Right kidney (tissue), 1 donor: Measurements from ENCODE around the gene STIM1.
A peak's percentile ranks its signal among the peaks of the same experiment; 100 is the strongest.

ENCODE experiments used
- DNase-seq: peaks from one replicate; pipeline ENCODE4 v3.0.0-alpha.2; 2016

The STIM1 gene

GRCh38 chr11:3827434-3828186 is 27.9 kb upstream of the STIM1 start:
- no peak for DNase-seq

DNA sequence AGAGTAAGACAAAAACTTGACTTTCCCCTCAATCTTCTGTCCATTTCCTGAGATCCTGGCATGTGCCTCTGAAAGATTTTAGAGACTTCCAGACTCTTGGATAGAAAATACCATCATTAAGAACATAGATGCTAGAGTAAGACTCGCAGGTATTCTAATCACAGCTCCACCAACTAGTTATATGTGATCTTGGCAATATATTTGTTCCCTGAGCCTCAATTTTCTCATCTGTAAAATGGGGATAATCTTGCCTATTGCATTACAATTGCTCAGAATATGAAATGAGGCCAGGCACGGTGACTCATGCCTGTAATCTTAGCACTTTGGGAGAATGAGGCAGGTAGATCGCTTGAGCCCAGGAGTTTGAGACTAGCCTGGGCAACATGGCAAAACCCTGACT is 25.4 kb upstream of the STIM1 start:
- no peak for DNase-seq

- DNase-seq: no peak
Measured at GRCh38 chr11:3830730-3831129, 24.7 kb upstream of the STIM1 start.

- no peak for DNase-seq
Measured at GRCh38 chr11:3831378-3832239, 23.9 kb upstream of the STIM1 start.

DNA sequence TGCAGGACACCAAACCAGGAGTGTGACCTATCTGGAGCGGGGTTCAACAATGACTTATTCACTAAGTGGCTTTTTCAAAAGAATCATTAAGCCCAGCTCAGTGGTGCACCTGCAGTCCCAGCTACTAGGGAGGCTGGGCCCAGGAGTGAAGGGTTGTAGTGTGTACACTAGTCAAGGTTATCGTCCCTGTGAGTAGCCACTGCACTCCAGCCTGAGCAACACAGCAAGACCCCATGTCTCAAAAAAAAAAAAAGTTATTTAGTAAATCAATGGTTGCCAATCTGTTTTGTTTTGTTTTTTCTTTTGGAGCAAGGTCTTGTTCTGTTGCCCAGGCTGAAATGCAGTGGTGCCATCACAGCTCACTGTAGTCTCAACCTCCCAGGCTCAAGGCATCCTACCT is 22.6 kb upstream of the STIM1 start:
- no peak for DNase-seq

GRCh38 chr11:3833449-3833848 is 22.0 kb upstream of the STIM1 start:
- DNase-seq: no peak

- DNase-seq: no peak
Measured at GRCh38 chr11:3834349-3834663, 21.2 kb upstream of the STIM1 start.

DNA sequence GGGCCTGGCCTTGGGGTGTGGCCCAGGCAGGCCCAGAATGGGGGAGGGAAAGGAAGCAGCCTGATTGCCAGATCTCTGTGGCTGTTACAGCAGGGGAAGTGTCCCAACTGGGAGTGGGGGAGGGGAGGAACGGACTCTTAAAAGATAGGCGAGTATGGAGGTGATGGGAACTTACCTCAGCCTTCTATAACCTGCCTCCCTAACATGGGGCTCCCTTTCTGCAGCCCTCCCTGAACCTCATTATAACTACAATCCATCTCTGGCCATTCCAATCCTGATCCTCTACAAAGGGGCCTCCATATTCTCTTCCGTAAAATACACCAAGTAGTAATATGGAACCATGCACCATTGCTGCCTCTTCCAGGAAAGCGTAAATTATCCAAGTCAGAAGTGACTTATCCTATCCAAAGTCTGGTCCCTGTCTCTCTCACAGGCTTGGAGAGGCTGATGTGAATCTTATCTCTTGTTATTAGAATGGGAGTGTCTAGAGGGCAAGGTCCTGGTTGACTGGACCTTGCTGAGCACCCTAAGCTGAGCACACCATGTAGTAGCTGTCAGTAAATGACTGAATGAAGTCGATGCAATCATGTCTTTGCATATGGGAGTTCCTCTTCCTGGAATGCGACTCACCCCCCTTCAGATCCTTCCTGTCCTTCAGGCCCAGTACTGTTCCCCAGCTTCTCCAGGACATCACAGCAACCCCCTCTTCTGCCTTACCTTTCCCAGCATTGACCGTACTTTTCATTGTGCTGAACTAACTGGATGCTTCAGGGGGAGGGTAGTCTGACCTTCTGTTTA is 20.6 kb upstream of the STIM1 start:
- no peak for DNase-seq

DNA sequence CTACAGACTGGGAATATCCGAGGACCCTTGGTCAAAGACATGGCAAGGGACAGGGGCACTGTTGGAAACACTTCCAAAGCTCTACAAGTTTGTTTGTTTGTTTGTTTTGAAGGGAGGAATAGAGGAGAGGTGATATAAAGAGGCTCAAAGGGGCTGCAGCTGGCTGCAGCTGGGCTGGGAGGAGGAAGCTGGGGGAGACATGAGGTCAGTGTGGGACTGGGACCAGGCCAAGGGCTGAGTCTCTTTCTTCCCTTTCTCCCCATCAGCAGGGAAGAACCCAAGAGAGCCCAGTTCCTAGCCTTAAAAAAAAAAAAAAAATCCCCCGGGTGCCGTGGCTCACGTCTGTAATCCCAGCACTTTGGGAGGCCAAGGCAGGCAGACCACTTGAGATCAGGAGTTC is 19.7 kb upstream of the STIM1 start:
- DNase-seq: no peak

- no peak for DNase-seq
Measured at GRCh38 chr11:3836903-3837302, 18.6 kb upstream of the STIM1 start.

DNA sequence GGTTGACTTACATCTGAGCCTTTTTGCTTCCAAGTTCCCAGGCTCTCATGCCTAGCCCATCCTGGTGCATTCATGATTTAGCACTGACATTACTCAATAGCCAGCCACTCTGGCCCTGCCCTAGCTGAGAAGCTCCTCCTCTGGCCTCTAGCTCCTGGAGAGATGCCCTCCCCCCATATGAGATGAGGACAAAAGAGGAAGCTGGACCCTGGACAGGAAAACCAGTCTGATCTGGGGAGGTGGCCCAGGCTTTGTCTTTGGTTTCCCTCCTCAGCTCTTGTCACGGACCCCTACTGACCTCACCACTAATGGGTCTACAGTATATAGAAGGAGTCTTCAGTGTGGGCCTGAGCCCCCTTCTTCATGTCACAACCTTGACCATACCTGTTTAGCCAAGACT is 17.7 kb upstream of the STIM1 start:
- DNase-seq: no peak

- no peak for DNase-seq
Measured at GRCh38 chr11:3838504-3838903, 17.0 kb upstream of the STIM1 start.

DNA sequence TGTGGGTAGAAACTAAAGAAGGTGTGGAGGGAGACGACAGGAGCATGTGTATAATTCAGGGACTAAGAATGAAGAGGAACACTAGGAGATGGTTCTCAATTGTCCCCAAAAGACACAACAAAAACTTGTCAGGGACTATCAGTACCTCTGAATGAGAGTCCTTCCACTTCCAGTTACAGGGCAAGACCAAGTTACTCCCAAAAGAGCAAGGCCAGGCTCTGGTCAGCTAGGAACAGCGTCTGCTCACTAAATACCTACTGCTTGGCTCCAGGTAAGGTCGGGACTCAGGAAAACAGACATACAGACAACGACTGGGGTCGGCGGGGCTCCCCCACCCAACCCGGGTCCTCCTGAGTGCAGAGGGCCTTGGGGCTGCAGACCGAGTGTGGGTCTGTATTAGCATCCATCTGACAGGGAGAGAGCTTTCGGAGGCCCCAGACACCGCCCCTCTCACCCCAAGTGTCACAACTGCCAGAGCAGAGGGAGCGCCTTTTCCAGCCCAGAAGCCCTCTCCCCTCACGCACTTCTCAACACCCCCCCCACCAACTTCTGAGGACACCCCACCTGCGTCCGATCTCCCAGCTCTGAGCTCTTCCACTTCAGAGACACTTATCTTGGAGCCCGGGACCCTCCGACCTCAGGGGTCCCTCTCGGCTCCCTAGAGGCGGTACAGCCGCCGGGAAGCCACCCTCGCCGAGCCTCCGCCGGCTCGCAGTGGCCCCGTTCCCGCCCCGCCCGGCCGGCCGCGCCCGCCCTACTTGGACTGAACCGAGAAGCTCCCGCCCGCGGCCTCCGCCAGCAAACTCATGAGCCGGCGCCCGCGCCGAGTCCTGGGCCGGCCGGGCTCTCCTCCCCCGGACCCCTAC is 15.2 kb upstream of the STIM1 start:
- peak; percentile 88 for DNase-seq

DNA sequence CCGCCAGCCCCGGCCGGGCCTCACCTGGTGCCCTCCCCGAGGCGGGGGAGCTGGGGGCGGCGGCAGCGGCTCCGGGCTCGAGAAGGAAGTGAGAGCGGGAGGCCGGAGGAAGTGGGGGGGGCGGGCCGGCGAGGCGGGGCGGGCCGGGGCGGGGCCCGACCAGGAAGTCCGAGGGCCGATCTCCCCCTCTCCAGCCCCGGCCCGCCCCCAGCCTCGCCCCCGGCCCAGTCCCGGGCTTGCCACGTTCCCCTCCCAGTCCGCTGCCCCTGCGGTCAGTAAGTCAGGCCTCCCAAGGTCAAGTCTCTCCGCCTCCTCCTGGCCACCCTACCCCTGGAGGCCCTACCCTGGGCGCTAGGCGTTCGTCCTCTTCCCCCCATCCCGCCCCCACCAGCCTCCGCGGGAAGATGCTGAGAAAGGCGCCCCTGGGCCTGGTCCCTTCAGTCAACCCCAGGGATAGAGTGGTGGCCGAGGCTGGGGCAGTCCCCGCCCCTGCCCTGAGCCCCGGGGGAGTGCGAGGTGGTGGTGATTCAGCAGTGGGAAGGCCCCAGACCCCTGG is 14.5 kb upstream of the STIM1 start, which contains the start of gene RHOG:
TSS of gene RHOG (minus strand) at position 90 of the 556 bp plus-strand sequence. CDS start 12,821 bp downstream, outside the sequence.
- DNase-seq: no peak

- peak; percentile 89 for DNase-seq
Measured at GRCh38 chr11:3841426-3842350, 13.8 kb upstream of the STIM1 start.

- DNase-seq: no peak
Measured at GRCh38 chr11:3843326-3843725, 12.1 kb upstream of the STIM1 start.

DNA sequence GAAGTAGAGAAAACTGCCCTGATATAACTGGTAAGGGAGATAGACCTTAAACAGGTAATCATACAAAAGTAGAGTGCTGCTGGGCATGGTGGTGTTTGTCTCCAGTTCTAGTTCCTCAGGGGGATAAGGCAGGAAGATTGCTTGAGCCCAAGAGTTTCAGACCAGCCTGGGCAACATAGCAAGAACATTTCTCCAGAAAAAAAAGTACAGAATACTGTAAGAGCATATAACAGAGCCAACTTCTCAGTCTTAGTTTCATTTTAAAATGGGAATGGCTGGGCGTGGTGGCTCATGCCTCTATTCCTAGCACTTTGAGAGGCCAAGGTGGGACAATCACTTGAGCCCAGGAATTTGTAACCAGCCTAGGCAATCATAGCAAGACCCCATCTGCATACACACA is 10.2 kb upstream of the STIM1 start:
- DNase-seq: no peak

DNA sequence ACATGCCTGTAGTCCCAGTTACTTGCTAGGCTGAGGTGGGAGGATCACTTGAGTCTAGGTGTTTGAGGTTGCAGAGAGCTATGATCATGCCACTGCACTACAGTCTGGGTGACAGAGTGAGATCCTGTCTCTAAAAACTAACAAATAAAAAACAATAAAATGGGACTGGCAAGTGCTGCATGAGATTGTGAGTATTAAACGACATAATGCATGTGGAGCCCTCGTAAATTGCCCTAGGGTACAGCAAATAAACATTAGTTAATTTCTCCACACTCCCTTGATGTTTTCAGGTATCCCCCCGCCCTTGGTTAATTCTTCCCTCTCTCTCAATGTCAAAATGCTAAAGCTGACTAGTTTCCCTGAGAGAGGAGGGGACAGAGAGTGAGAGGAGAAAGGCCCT is 9.8 kb upstream of the STIM1 start:
- no peak for DNase-seq

- DNase-seq: no peak
Measured at GRCh38 chr11:3849297-3849874, 6.1 kb upstream of the STIM1 start.

- no peak for DNase-seq
Measured at GRCh38 chr11:3853545-3853842, 2.0 kb upstream of the STIM1 start.
